T-cell (primary cell): ENCODE data around the gene F3. TPM values are rescaled to one million over a fixed set of nuclear protein-coding genes. Genes with fewer than 3 reads are reported as not detected.
"Not testable (repeated sequence)": the region's sequence is repeated elsewhere in the genome, so short reads cannot be mapped to it uniquely, and the experiment has no call there.

ENCODE experiments used
- ATAC-seq, 4 experiments: fragments of 200-7000 bp in 3 of 4; fragments of 150-1000 bp in 1 of 4; cut with Tn5 transposase; replicated peaks in 1 of 4; 1 replicate in 3 of 4; 2 replicates in 1 of 4; pipeline ENCODE4 v1.10.0; 2021; ENCODE audit warnings: moderate library complexity in 3 of 4, mild to moderate bottlenecking in 2 of 4, moderate number of reproducible peaks in 1 of 4
- CTCF ChIA-PET, 2 donors: fragments of 300-600 bp; sonication (Branson Sonifier 250); formaldehyde crosslinking; loops; one replicate each; lab custom pipeline; 2022; ENCODE audit warnings: antibody characterized with exemption in 2 of 2; lab: Charles Lee
- POLR2A ChIA-PET, 2 donors: fragments of 300-600 bp; sonication (Branson Sonifier 250); formaldehyde crosslinking; loops; one replicate each; lab custom pipeline; 2022; ENCODE audit warnings: antibody characterized with exemption in 2 of 2; lab: Charles Lee
- DNase-seq, 35 experiments: peaks; one replicate each; pipeline versions ENCODE4 v3.0.0 to v3.0.0-alpha.2; 2013 to 2023
- H3K27ac ChIP-seq: one replicate; pipeline ENCODE4 v1.5.1; 2013; ENCODE audit warnings: low read length
- H3K27me3 ChIP-seq, 2 experiments: replicated peaks in 1 of 2; 1 replicate in 1 of 2; 2 replicates in 1 of 2; pipeline versions ENCODE4 v1.6.1 to v1.7.0; 2013; ENCODE audit warnings: low read length in 1 of 2, mixed read lengths in 1 of 2; ENCODE audit not compliant: control insufficient read depth in 2 of 2, insufficient read depth in 2 of 2; ENCODE audit errors: extremely low read depth in 1 of 2
- H3K36me3 ChIP-seq, 2 donors: 1 replicate in 1 of 2; 2 replicates in 1 of 2; pipeline versions ENCODE4 v1.6.1 to v1.7.0; 2013; ENCODE audit warnings: low read length in 1 of 2; ENCODE audit not compliant: control insufficient read depth in 2 of 2, insufficient read depth in 1 of 2; ENCODE audit errors: extremely low read depth in 1 of 2
- H3K4me1 ChIP-seq, 2 experiments: 1 replicate in 1 of 2; 2 replicates in 1 of 2; pipeline versions ENCODE4 v1.6.1 to v1.7.0; 2013; ENCODE audit warnings: low read length in 2 of 2, mixed read lengths in 1 of 2; ENCODE audit not compliant: insufficient read depth in 2 of 2, control insufficient read depth in 1 of 2; ENCODE audit errors: extremely low read depth in 1 of 2
- H3K4me3 ChIP-seq, 2 donors: 1 replicate in 1 of 2; 2 replicates in 1 of 2; pipeline versions ENCODE4 v1.5.1 to v1.7.0; 2013; ENCODE audit warnings: mild to moderate bottlenecking in 2 of 2, low read length in 1 of 2, moderate library complexity in 1 of 2; ENCODE audit not compliant: control insufficient read depth in 1 of 2; ENCODE audit errors: extremely low read depth in 1 of 2
- H3K9me3 ChIP-seq: 2 replicates; pipeline ENCODE4 v1.7.0; 2013
- H3K27ac Mint-ChIP-seq, 2 donors: one replicate each; pipeline ENCODE4 v1.8.0; 2020 to 2021; ENCODE audit warnings: mild to moderate bottlenecking in 2 of 2, mixed read lengths in 2 of 2
- H3K27me3 Mint-ChIP-seq, 2 donors: one replicate each; pipeline ENCODE4 v1.8.0; 2021 to 2022; ENCODE audit warnings: mixed read lengths in 2 of 2
- H3K36me3 Mint-ChIP-seq: one replicate; pipeline ENCODE4 v1.8.0; 2021; ENCODE audit warnings: mixed read lengths
- H3K4me1 Mint-ChIP-seq, 3 donors: one replicate each; pipeline ENCODE4 v1.8.0; 2020 to 2022; ENCODE audit warnings: mixed read lengths in 3 of 3, mild to moderate bottlenecking in 1 of 3
- H3K4me3 Mint-ChIP-seq, 3 donors: one replicate each; pipeline ENCODE4 v1.8.0; 2020 to 2022; ENCODE audit warnings: mild to moderate bottlenecking in 3 of 3, mixed read lengths in 3 of 3, moderate library complexity in 3 of 3
- H3K9me3 Mint-ChIP-seq, 3 donors: one replicate each; pipeline ENCODE4 v1.8.0; 2020 to 2022; ENCODE audit warnings: mixed read lengths in 3 of 3
- WGBS: methylation state at CpG from one replicate; pipeline ENCODE4 v1.1.5; 2013; ENCODE audit warnings: missing lambda C conversion rate; ENCODE audit not compliant: insufficient coverage; 5-methylcytosine and 5-hydroxymethylcytosine counted together
- total RNA-seq, 35 experiments: library from RNA in 6 of 35; stranded (reverse) in 6 of 35; fragments of 120-200 nt in 1 of 35; gene quantifications; one replicate each; pipeline versions ENCODE4 v1.2.1 to v1.2.4 and lab custom pipeline; 2013 to 2026

Gene F3
- total RNA-seq, 5 donors from 2014 or later (not counting 1 experiment from before 2014, with no cell fraction given): 0.29 to 1.0 (median 0.66) TPM; not detected in 2

- peaks cover 9 to 24% of the 10 kb centered on the region in 2 donors for H3K27me3 Mint-ChIP-seq
- Histone ChIP-seq H3K9me3 (peaks cover 3% of the 10 kb centered on the region), H3K36me3 (no peaks in the 10 kb centered on the region), H3K4me3 (no peak overlapping the region), H3K27ac (no peak overlapping the region), H3K27me3 (peaks cover 0 to 6% of the 10 kb centered on the region in 2 experiments), H3K4me1 (no peaks in the 10 kb centered on the region)
- ChIA-PET POLR2A (no interaction called here), CTCF (no interaction called here)
- no peak overlapping the region for H3K4me3 Mint-ChIP-seq
- ATAC-seq: no peak
- H3K36me3 Mint-ChIP-seq: no peaks in the 10 kb centered on the region
- 43% methylated on average over 1 of the region's 2 CpGs for WGBS
- H3K4me1 Mint-ChIP-seq: no peaks in the 10 kb centered on the region
- peaks cover 7 to 13% (median 9%) of the 10 kb centered on the region in 3 donors for H3K9me3 Mint-ChIP-seq
- H3K27ac Mint-ChIP-seq: no peak overlapping the region
- DNase-seq: no peak
Observed at GRCh38 chr1:94579876-94580294, 38.3 kb upstream of the F3 start.

- Histone ChIP-seq H3K9me3 (peaks cover 3% of the 10 kb centered on the region), H3K36me3 (no peaks in the 10 kb centered on the region), H3K27me3 (peaks cover 0 to 6% of the 10 kb centered on the region in 2 experiments), H3K4me3 (no peak overlapping the region), H3K4me1 (no peaks in the 10 kb centered on the region), H3K27ac (no peak overlapping the region)
- no peak for DNase-seq
- Mint-ChIP-seq H3K36me3 (no peaks in the 10 kb centered on the region), H3K4me1 (no peaks in the 10 kb centered on the region), H3K27ac (no peak overlapping the region), H3K4me3 (no peak overlapping the region), H3K9me3 (peaks cover 7 to 13% (median 9%) of the 10 kb centered on the region in 3 donors), H3K27me3 (peaks cover 5 to 17% of the 10 kb centered on the region in 2 donors)
- no peak for ATAC-seq
- ChIA-PET POLR2A (no interaction called here), CTCF (no interaction called here)
- WGBS: 90% methylated on average over 2 of the region's 2 CpGs
Observed at GRCh38 chr1:94578856-94579255, 37.3 kb upstream of the F3 start.

GRCh38 chr1:94573917-94574316 is 32.4 kb upstream of the F3 start:
- H3K4me3 Mint-ChIP-seq, H3K36me3 Mint-ChIP-seq, DNase-seq, H3K27ac ChIP-seq, H3K9me3 ChIP-seq, CTCF ChIA-PET, ATAC-seq, POLR2A ChIA-PET, H3K36me3 ChIP-seq, H3K27me3 Mint-ChIP-seq, H3K4me3 ChIP-seq, H3K4me1 ChIP-seq, H3K4me1 Mint-ChIP-seq, H3K27ac Mint-ChIP-seq, H3K27me3 ChIP-seq: not testable (repeated sequence)
- H3K9me3 Mint-ChIP-seq: peaks cover 17 to 32% (median 26%) of the 10 kb centered on the region in 3 donors

GRCh38 chr1:94572780-94573179 is 31.2 kb upstream of the F3 start:
- H3K4me1 ChIP-seq: no peaks in the 10 kb centered on the region
- H3K27ac ChIP-seq: no peak overlapping the region
- no peak for DNase-seq
- peaks cover 0 to 5% of the 10 kb centered on the region in 2 donors for H3K27me3 Mint-ChIP-seq
- H3K27me3 ChIP-seq: peaks cover 0 to 2% of the 10 kb centered on the region in 2 experiments
- POLR2A ChIA-PET: no interaction called here
- H3K9me3 Mint-ChIP-seq: peaks cover 17 to 30% (median 23%) of the 10 kb centered on the region in 3 donors
- no peak overlapping the region for H3K4me3 ChIP-seq
- CTCF ChIA-PET: no interaction called here
- no peak overlapping the region for H3K4me3 Mint-ChIP-seq
- WGBS: no CpG with 5 or more reads among the region's 1 CpG
- no peaks in the 10 kb centered on the region for H3K36me3 ChIP-seq
- no peaks in the 10 kb centered on the region for H3K36me3 Mint-ChIP-seq
- peaks cover 3% of the 10 kb centered on the region for H3K9me3 ChIP-seq
- H3K27ac Mint-ChIP-seq: no peak overlapping the region
- no peak for ATAC-seq
- H3K4me1 Mint-ChIP-seq: no peaks in the 10 kb centered on the region

GRCh38 chr1:94570965-94571364 is 29.4 kb upstream of the F3 start:
- H3K36me3 ChIP-seq, H3K4me3 Mint-ChIP-seq, H3K4me3 ChIP-seq, H3K4me1 Mint-ChIP-seq, POLR2A ChIA-PET, H3K27ac ChIP-seq, CTCF ChIA-PET, H3K36me3 Mint-ChIP-seq, H3K27me3 ChIP-seq, ATAC-seq, H3K27me3 Mint-ChIP-seq, DNase-seq, H3K9me3 ChIP-seq, H3K4me1 ChIP-seq, H3K27ac Mint-ChIP-seq: not testable (repeated sequence)
- peaks cover 11 to 20% (median 17%) of the 10 kb centered on the region in 3 donors for H3K9me3 Mint-ChIP-seq
- 93% methylated on average over 8 of the region's 9 CpGs for WGBS

GRCh38 chr1:94568806-94569205 is 27.2 kb upstream of the F3 start:
- WGBS: 47% methylated on average over 3 of the region's 5 CpGs
- H3K36me3 Mint-ChIP-seq, H3K27ac Mint-ChIP-seq, DNase-seq, H3K27me3 Mint-ChIP-seq, H3K36me3 ChIP-seq, H3K4me3 Mint-ChIP-seq, H3K4me1 ChIP-seq, H3K4me1 Mint-ChIP-seq, H3K9me3 ChIP-seq, H3K4me3 ChIP-seq, POLR2A ChIA-PET, ATAC-seq, H3K27ac ChIP-seq, CTCF ChIA-PET, H3K27me3 ChIP-seq: not testable (repeated sequence)
- H3K9me3 Mint-ChIP-seq: peaks cover 11 to 20% (median 17%) of the 10 kb centered on the region in 3 donors
